ENCODE measurements around the gene SUN2.

The SUN2 gene

GRCh38 chr22:38755155-38755910 is 465 bp downstream of the SUN2 start:
- DNase-seq, result peak in 55 of 56 donors; percentile 37 to 91 (median 76)

- DNase-seq, result peak in 13 of 56 donors; percentile 39 to 71 (median 68)
These were observed 1.0 kb downstream of the SUN2 start for GRCh38 chr22:38754751-38755154.

GRCh38 chr22:38753948-38754750 is 1.6 kb downstream of the SUN2 start:
- DNase-seq, result peak in 34 of 56 donors; percentile 20 to 77 (median 56)

GRCh38 chr22:38751422-38752346 is 4.1 kb downstream of the SUN2 start:
- DNase-seq, result peak in 4 of 56 donors; percentile 28 to 51 (median 36)

GRCh38 chr22:38751066-38751421 is 4.8 kb downstream of the SUN2 start:
- no peak for DNase-seq

GRCh38 chr22:38750638-38751037 is 5.2 kb downstream of the SUN2 start:
- DNase-seq, result no peak

GRCh38 chr22:38750104-38750503 is 5.7 kb downstream of the SUN2 start:
- DNase-seq, result no peak

GRCh38 chr22:38748487-38749136 is 7.2 kb downstream of the SUN2 start:
- no peak for DNase-seq

- no peak for DNase-seq
These were observed 9.9 kb downstream of the SUN2 start for GRCh38 chr22:38745676-38746460.

- peak in 8 of 56 donors; percentile 22 to 58 (median 38) for DNase-seq
These were observed 10.8 kb downstream of the SUN2 start for GRCh38 chr22:38744981-38745380.

- DNase-seq, result no peak
These were observed 13.4 kb downstream of the SUN2 start for GRCh38 chr22:38742176-38742942.

GRCh38 chr22:38741576-38741975 is 14.2 kb downstream of the SUN2 start:
- no peak for DNase-seq

GRCh38 chr22:38741166-38741565 is 14.6 kb downstream of the SUN2 start:
- no peak for DNase-seq

GRCh38 chr22:38740754-38741153 is 15.0 kb downstream of the SUN2 start:
- DNase-seq, result peak in 2 of 56 donors; percentile 22 to 27

- peak in 5 of 56 donors; percentile 24 to 53 (median 32) for DNase-seq
These were observed 15.6 kb downstream of the SUN2 start for GRCh38 chr22:38740116-38740723.

- DNase-seq, result peak in 10 of 56 donors; percentile 27 to 47 (median 38)
These were observed 16.3 kb downstream of the SUN2 start for GRCh38 chr22:38739300-38740055.

- DNase-seq, result no peak
These were observed 17.2 kb downstream of the SUN2 start for GRCh38 chr22:38738475-38739070.

Measured in amygdala (tissue), 56 donors.